GM19438 (cell line): ENCODE data around the gene KCNAB1.

ENCODE experiments used
- ATAC-seq: cut with Tn5 transposase; IDR thresholded peaks from one replicate; pipeline ENCODE4 v1.9.1; 2021; ENCODE audit warnings: low read depth; ENCODE audit not compliant: unreplicated experiment

KCNAB1 gene

DNA sequence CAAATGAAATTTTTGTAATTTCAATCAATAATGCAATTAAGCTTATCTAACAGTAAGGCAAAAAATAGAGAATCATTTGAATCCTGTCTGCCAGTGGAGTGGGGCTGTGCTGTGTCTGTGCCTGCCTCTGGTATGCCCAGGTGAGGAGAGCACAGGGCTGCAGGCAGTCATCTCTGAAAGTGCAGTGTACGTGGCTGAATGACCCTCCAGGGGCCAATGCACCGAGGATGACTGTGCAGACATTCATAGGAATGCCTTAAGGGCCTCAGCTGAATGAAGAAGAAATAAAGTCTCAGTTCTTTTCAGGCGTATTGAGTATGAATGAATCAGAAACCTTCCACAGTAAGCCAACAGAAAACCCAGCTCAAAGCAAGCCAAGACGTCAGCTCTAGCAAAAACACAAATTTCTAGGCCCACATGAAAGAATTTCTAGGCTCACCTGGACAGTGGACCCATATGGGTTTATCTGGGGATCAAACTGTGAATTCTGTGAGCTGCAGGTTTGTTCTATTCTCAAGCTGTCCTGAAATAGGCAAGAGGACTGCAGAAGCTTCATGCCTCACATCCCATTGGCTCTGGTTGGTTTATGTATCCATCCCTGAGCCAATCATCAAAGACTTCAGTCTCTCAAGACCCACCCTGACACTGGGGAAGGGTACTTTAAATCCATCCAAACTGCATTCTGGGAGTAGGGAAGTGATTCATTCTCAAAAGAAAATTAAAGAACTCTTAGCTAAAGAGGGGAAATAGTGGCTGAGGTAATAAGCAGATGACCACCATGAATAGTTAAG is 311.2 kb downstream of the KCNAB1 start:
- no peak for ATAC-seq

DNA sequence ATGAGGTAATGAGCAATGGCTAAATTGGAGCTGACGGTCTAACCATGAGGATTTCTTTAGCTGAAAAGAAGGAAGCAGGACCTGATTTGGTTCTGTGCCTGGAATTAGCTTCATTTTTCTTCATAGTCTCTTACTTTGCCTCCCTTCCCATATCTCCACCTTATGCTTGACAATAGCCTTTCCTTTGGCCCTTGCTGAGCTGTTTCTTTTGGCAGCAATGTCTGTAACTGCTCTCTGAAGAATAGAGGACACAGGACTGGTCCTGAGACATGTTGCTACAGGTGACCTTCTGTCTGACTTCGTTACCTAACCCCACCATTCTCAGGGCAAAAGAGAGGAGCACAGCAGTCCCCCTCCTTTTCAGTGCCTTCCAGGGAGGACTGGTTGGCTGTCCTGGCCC is 312.2 kb downstream of the KCNAB1 start:
- ATAC-seq, result no peak

DNA sequence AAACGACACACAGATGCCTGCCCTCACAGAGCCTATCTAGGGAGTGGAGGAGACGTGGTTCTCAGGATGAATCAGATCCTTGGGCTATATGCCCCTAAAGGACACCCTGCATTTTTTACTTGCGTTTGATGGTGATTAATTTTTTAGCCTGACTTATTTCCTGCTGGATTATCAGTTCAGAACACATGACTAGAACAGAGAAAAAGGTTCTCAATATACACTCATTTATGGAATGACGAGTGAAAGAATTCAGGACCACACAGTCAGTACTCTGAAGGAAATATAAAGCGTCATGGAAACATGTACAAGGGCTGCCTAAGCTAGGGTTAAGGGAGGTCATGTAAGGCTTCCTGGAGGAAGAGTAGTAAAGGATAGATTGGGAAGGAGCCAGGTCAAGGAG is 312.8 kb downstream of the KCNAB1 start:
- no peak for ATAC-seq

DNA sequence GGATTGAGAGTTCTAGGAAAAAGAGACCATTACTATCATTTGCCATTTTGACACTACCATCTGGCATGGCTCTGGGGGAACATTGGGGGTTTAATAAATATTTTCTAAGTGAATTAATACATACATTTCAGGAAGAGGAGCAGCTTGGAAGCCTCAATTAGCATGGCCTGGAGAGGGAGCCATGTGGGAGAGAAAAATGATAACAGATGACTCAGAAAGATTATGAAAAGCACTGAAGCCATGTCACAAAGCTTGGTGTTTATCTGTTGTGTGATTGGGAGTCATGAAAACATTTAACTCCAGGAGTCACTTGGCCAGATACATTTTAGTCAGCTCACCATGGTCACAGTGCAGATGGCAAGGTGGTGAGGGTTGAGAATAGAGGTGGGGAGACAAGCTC is 313.5 kb downstream of the KCNAB1 start:
- no peak for ATAC-seq

DNA sequence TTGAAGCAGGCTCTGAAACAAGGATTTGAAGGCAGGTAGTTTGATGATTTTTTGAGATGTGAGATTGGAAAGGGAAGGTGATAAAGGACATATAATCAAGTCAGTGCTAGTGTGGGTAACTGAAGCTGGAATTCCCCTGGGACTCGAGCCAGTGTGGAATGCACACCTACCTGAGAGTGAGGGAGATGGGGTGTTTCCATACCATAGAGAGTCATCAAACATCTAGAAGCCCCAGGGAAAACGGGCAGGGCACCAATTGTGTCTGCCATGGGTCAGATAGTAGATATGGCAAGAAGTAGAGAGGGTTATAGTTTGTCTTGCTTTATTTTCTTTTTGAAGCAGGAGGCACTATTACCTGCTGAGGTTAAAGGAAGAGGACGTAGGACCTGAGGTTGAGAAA is 314.5 kb downstream of the KCNAB1 start:
- no peak for ATAC-seq

DNA sequence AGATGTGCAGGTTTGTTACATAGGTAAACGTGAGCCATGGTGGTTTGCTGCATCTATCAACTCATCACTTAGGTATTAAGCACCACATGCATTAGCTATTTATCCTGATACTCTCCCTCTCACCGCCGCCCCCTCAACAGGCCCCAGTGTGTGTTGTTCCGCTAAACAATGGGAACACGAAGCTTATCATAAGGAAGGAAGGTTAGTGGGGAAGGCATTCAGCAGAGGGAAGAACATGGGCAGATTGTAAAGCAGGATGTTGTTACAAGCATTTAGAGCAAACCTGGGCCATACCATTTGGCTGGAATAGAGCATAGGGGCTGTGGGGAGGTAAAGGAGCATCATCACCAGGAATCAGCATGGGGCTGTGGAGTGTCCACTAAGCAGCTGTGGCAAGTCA is 322.7 kb downstream of the KCNAB1 start:
- ATAC-seq, result no peak

DNA sequence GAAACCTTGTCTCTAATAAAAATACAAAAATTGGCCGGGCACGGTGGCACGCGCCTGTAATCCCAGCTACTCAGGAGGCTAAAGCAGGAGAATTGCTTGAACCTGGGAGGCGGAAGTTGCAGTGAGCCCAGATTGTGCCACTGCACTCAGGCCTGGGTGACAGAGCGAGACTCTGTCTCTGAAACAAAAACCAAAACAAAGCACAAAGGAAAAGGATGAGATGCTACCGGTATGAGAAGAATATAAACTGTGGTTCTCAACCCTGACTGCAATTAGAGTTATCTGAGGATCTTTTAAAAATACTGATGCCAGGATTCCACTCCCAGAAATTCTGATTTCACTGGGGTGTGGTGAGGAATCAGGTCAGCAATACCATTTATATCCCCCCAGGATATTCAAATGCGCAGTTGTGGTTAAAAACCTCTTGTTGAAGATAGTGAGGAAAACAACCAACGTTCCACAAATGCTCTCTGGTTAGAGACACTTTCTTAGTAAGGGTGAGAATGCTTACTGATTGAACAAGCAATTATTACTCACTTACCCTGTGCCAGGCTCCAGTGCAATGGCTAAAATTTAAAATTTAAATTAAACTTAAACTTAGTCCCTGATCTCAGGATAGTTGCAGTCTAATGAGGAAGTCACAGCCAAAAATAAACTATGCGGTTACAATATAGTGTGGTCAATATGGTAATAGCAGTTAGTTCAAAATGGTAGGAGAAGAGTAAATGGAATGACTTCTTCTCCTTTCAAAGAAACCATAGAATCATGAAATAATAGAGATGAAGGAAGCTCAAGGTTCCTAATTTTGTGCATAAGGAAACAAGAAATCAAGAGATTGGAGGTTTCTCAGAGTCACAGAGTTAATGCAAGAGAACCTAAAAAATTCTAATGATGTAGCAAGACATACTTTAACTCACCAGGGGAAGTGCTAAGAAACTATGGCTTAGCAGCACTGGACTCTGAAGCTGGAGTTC is 325.0 kb downstream of the KCNAB1 start:
- no peak for ATAC-seq

DNA sequence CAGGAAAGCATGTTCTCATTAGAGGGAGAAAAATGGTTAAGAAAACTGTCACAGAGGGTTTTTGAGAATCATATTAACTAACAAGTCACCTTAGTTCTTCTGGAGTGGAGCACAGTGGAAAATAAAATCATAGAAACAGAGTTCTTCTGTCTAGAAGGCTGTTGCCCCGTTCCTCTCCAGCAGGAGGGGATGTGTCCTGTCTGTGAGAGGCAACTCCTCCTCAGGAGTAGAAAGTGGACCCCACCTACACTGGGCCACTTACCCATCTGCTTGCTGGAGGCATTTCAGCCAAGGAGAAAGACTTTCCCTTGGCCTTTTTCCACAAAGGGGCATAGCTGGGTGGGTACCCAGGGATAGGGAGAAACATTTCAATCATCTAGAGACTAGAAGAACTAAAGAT is 327.9 kb downstream of the KCNAB1 start:
- peak; percentile 66 for ATAC-seq

DNA sequence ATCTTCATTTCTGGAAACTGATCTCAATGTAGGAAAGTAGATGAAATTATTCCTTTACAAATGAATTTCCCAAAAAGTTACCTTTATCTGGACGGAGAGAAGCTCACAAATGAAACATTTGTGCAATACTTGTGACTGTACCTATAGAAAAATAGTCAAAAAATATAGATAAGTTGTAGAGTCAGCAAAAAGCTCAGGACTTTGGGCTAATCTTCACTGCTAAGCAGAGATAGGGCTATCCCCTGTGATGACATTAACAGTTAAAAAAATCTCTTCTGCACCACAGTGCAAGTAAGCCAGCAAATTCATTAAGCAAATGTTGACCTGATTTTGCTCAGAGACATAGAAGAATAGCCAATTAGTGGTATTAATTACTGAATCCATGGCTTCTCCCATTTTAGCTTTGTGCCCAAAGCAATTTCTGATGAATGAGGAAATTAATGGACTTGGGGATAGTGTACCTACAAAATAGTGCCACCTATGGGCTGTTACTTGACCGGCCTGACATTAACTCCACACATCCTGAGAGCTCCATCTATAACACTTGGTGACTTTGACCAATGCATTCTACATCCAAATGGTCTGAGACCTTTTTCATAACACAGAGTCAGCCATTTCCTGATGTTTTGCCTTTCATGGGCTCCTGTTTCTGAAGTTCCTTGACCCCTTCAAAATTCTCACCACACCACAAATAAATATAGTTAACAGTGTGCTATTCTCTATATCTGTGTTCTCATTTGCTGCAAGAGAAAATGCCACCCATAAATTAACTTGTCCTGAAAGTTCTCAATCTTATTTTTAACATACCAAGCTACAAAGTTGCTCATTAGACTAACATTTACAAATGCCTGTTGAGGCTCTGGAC is 329.6 kb downstream of the KCNAB1 start:
- peak; percentile 74 for ATAC-seq

DNA sequence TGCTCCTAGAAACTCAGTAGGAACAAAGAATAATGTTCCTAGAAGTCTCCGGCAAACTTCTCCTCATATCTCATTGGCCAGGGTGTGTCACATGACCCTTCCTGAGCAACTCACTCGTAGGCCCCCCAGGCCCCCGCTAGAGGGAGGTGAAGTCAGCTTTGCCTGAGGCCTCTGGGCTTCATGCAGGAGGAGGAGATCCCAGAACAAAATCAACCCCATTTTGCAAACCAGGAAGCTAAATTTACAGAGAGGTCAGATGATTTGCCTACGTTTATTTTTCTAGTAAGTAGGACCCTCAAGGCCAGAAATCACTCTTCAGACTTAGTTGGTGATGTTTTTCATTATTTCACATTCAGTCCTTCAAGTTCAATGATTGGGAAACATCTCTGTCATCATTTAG is 335.5 kb downstream of the KCNAB1 start:
- ATAC-seq, result no peak

DNA sequence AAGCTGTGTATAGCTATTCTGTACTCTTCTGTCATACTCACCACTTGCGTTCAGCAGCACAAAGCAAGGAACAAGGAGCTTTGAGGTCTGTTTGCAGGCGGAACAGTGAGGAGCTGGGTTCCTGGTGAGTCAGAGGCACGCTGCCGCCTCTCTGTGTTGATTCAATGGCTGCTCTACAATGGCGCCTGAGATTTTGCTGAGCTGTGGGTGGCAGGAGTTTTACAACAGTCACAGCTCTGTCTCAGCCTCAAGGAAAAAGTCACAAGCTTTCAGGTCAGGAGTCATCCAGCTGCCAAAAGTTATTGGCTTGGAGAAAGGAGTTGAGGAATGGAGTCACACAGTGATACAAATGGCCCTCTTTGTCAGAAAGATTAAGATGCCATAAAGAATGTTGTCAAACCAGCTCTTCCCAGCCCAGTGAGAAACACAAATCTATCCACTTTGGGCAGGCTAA is 336.4 kb downstream of the KCNAB1 start:
- no peak for ATAC-seq

DNA sequence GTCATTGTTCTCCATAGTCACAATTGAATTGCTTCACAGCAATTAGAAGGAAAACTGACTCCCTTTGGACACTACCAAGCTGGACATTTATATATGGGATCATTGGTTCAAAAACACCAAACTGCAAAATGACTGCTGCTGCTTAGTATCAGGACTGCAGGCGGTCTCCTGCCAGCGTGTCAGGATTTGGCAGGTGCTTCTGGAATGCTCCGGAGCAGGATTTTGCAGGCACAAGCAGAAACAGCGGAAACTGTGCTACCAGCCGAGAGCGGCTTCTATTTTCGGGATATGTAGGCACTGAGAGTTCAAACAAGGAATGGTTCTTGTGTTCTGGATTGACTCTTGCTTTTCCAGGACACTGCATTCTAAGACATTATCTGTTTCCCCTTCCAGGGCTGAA is 339.1 kb downstream of the KCNAB1 start:
- ATAC-seq, result no peak

DNA sequence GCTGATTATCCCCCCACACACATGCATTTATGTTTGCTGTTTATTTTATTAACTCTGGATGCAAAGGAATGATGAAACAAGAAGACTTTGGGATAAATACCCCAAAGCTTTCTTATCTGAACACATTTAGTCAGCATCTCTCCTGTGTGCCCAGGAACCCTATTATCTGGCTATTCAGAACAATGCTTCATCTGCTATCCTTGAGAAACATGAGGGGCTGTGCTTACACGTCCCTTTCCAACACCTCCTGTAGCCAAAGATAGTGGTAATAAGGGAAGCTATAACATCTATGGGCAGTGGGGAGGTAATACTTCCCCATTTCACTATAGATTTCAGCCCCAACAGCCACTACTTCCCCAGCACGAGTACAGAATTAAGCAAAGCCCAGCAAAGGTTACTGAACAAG is 339.8 kb downstream of the KCNAB1 start:
- ATAC-seq, result no peak

DNA sequence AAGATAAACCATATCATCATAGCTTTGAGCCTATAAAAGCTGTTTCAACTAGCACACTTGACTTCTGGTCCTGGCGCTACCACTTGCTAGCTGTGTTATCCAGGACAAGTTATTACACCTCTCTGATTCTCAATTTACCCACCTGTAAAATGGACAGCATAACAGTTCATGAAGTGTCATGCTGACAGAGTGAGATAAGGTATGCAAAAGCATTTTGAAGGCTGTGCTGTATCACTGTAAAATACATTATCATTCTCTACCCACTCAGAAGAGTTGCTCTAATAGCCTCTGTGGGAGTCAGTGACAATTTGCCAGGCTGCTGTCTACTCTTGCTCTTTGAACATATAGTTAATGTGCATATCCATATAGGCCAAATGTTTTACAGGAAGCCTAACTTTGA is 341.5 kb downstream of the KCNAB1 start:
- ATAC-seq, result no peak

DNA sequence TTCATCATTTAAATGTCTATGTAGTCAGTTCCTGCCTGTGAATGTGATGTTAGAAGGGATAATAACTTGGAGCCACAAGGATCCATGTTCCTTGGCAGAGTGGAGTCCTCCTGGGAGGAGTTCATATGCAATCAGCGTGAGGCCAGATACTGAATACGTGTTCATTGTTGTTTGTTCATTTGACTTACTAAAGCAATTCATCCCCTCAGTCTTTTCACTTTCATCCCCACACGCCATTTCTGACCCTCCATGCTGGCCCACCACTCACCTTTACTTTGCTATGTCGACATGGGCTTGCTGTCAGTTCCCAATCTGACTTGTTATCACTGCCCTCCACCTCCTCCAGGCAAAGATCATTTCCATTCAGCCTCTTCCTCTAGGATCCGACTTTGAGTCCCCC is 342.7 kb downstream of the KCNAB1 start:
- ATAC-seq, result no peak

DNA sequence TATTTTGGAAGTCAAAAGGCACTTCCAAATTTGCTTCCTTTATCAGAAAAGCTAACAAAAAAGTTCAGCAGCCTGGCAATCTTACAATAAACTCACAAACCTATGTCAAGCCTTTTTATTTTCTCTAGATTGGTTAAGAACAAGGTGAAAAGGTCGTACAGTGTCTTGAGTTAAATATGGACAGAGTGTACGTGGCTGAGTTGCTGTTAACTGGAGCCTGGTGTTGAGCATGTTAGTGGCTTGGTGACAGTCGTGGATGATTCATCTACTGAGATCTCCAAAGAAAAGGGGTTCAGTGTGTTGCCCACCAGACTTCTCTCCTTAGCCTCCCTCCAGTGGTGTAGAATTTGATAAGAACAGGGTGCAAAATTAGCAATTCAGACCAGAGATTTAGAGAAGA is 344.8 kb downstream of the KCNAB1 start:
- ATAC-seq, result no peak

DNA sequence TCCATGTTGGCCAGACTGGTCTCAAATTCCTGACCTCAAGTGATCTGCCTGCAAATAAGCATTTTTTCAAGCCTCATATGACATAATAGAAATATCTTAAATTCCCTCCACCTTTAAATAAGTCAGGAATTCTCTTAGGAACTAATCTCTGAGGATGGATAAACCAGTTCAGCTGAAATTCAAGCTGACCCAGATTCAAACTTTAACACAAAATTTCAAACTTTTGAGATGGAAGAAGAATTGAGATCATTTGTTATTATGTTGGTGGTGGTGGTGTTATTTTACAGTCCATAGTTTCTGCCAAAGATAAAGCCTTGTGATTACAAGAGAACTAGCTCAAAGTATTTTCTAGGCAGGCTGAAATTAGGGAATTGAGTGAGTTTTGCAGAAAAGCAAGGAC is 349.1 kb downstream of the KCNAB1 start:
- no peak for ATAC-seq

DNA sequence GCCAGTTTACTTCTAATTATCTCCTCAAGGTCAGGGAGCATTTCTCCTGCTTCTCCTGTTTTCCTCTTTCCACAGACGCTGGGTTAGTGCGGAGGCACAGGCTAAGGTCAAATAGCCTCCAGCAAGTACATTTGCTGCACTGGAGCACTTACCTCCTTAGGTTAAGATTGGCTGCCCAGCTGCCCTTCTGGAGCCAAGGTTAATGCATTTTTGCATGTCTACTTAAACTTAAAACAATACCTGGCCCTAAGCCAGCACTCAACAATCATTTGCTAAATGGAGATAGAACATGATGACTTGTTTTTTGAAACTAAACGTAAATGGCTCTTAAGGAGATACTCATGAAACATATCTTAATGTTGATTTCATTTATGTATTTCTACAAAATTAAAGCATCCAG is 351.1 kb downstream of the KCNAB1 start:
- no peak for ATAC-seq

DNA sequence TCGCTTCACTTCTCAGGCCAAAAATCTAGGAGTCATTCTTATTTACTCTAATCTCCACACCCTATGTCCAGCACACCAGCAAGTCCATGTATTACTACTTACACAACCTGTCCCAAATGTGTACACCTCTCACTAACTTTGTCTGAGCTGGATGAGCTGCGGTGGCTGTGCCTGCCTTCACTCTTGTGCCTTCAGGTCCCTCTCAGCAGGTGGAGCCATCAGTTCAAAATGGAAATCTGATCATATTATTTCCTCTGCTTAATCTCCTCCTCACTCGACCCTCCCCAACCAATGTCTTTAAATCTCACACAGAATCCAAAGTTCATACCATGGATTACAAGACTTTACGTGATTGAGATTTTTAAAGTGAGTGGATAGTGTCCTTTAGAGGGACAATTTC is 351.8 kb downstream of the KCNAB1 start:
- no peak for ATAC-seq

DNA sequence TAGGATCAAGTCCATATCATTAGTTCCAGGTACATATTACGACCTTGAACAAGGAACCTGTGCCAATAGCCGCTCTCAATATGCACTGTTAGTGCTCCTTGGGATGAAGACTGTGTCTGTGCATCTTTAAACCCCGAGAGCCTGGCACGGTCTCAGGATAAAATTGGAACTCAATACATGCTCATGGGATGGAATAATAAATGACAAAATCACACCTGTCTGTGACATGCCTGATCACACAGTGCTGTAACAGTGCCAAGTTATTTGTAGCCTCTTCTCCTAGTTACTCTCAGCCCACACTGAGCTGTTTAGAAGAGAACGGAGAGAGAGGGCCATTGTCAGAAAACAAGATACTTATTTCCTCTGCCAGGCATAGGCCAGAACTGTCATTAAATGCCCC is 352.3 kb downstream of the KCNAB1 start:
- no peak for ATAC-seq

DNA sequence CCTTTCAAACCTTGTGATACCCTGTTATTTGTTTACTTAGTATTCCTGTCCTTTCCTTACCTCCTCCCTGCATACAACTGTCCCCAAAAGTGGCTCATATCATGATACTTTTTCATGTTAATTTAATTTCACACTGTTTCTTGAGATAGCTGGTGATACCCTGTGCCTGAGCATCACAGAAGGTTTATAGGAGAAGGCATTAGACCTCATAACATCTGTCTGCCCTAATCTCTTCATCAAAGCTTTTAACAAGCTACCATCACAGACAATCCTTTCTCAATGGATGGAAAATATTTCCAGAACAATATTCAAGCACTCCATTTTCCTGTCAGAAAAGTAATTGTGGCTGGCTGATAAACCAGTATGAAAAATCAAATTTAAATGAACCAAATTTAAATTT is 353.0 kb downstream of the KCNAB1 start:
- no peak for ATAC-seq
